K562 (cell line): ENCODE measurements around the gene HAPSTR1. TPM values are rescaled to one million over a fixed set of nuclear protein-coding genes. Genes with fewer than 3 reads are reported as not detected.

Source experiments
- ATF1 ChIP-seq, 2 experiments: fragments of 450-650 bp in 1 of 2; IDR thresholded peaks; 2 replicates each; pipeline ENCODE4 v1.6.1; 2016; ENCODE audit warnings: missing compliant biosample characterization in 1 of 2, missing genetic modification characterization in 1 of 2
- CBX8 ChIP-seq: fragments of 200-600 bp; sonication (generic); IDR thresholded peaks from 2 replicates; pipeline ENCODE4 v1.6.1; 2012; ENCODE audit warnings: borderline replicate concordance, mixed run types, low read depth, mild to moderate bottlenecking, moderate library complexity, mixed read lengths, low read length, control low read depth, inconsistent platforms; ENCODE audit not compliant: poor library complexity, severe bottlenecking; ENCODE audit errors: extremely low read depth
- ELF1 ChIP-seq: fragments of 200-800 bp; sonication (Bioruptor generic); IDR thresholded peaks from 2 replicates; pipeline ENCODE4 v1.6.1; 2016; ENCODE audit warnings: missing genetic modification characterization, missing compliant biosample characterization
- ERF ChIP-seq: fragments of 450-650 bp; formaldehyde crosslinking; IDR thresholded peaks from 2 replicates; pipeline ENCODE4 v1.4.0; 2020; ENCODE audit warnings: mild to moderate bottlenecking, mixed read lengths
- NCOA1 ChIP-seq: fragments of 450-650 bp; IDR thresholded peaks from 2 replicates; pipeline ENCODE4 v1.6.1; 2016; ENCODE audit warnings: low read depth
- RUNX1 ChIP-seq: sonication (generic); IDR thresholded peaks from 2 replicates; pipeline ENCODE4 v1.6.1; 2016; ENCODE audit warnings: antibody characterized with exemption, low read depth
- SNIP1 ChIP-seq: fragments of 450-650 bp; IDR thresholded peaks from 2 replicates; pipeline ENCODE4 v1.7.1; 2017; ENCODE audit warnings: low read depth, mild to moderate bottlenecking
- ZFP30 ChIP-seq: fragments of 250-450 bp; sonication (Bioruptor Pico); IDR thresholded peaks from 2 replicates; pipeline ENCODE4 v1.8.0; 2022; ENCODE audit warnings: moderate library complexity, mild to moderate bottlenecking, inconsistent platforms, borderline replicate concordance
- ZNF175 ChIP-seq: fragments of 200-800 bp; sonication (Bioruptor generic); IDR thresholded peaks from 2 replicates; pipeline ENCODE4 v1.6.1; 2016; ENCODE audit warnings: low read depth, mild to moderate bottlenecking, missing genetic modification characterization, missing compliant biosample characterization
- polyA plus RNA-seq, 8 experiments: library from polyadenylated mRNA; depleted of rRNA in 4 of 8; stranded (reverse) in 5 of 8; unstranded in 3 of 8; fragments of >200 nt; fragmentation: Nextera tagmentation in 2 of 8; fragmentation: Illumina TruSeq in 1 of 8; extraction: Ambion mirVana in 2 of 8; extraction: Trizol in 1 of 8; gene quantifications; 2 replicates each; pipeline versions ENCODE4 v1.2.1 to v1.2.3, GENCODE V29; 2011 to 2014; ENCODE audit warnings: inconsistent platforms in 1 of 8, missing spikeins in 1 of 8
- total RNA-seq, 7 experiments: library from RNA; depleted of rRNA in 6 of 7; stranded (reverse); fragments of >200 nt in 6 of 7; fragmentation: Illumina TruSeq in 2 of 7; extraction: Trizol in 2 of 7; gene quantifications; 2 replicates each; pipeline versions ENCODE4 v1.2.1 to v1.2.3, GENCODE V29; 2011 to 2021; ENCODE audit warnings: low replicate concordance in 1 of 7
- TF ChIP-seq, protein P1 (sequence below): fragments of 450-650 bp; IDR thresholded peaks from 2 replicates; pipeline ENCODE4 v1.6.1; 2017; ENCODE audit warnings: antibody characterized with exemption, mild to moderate bottlenecking
- TF ChIP-seq, protein P2 (sequence below), 2 experiments: fragments of 450-650 bp in 1 of 2; sonication (generic) in 1 of 2; formaldehyde crosslinking in 1 of 2; IDR thresholded peaks in 1 of 2; conservative IDR thresholded peaks in 1 of 2; 2 replicates each; pipeline versions ENCODE4 v1.6.1 to v1.8.1; 2016 to 2023; ENCODE audit warnings: mild to moderate bottlenecking in 2 of 2, moderate library complexity in 2 of 2, inconsistent platforms in 1 of 2, missing genetic modification reagents in 1 of 2
- TF ChIP-seq, protein P3 (sequence below), 2 experiments: fragments of 450-650 bp in 1 of 2; sonication (generic) in 1 of 2; formaldehyde crosslinking in 1 of 2; IDR thresholded peaks; 2 replicates each; pipeline versions ENCODE4 v1.7.1 to v1.9.0; 2016 to 2022; ENCODE audit warnings: inconsistent platforms in 1 of 2, mild to moderate bottlenecking in 1 of 2, missing genetic modification reagents in 1 of 2

Gene HAPSTR1
- total and polyA plus RNA-seq, 9 of the 15 experiments (the other 6 are each of a cell fraction or from before 2014, with no cell fraction given), result 10.8 to 67.9 (median 36.5) TPM

DNA sequence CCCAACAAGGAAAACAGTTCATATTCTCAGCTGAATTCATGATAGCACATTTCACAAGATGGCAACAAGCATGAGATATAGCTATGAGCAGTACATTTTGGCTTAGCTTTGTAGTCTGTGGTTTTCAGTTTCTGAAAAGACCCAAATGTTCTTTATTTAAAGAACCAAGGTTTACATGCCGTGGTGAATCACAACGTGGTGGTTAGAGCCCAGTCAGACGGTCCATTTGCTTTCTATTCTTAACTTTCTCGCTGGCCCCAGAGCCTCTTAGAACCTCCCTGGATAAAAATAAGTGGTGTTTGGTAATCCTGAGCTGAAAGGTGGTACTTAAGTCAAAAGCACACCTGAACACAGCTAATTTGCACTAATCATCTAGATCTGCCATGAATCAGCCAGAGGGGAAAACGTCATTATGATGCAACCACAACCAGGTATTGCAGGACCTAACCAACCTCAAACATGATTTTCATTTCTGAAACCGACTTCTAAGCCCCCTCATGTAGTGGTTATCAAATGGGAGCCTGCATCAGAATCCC, 18.6 kb upstream of the HAPSTR1 start (continued):
- TF ChIP-seq, protein P1, sequence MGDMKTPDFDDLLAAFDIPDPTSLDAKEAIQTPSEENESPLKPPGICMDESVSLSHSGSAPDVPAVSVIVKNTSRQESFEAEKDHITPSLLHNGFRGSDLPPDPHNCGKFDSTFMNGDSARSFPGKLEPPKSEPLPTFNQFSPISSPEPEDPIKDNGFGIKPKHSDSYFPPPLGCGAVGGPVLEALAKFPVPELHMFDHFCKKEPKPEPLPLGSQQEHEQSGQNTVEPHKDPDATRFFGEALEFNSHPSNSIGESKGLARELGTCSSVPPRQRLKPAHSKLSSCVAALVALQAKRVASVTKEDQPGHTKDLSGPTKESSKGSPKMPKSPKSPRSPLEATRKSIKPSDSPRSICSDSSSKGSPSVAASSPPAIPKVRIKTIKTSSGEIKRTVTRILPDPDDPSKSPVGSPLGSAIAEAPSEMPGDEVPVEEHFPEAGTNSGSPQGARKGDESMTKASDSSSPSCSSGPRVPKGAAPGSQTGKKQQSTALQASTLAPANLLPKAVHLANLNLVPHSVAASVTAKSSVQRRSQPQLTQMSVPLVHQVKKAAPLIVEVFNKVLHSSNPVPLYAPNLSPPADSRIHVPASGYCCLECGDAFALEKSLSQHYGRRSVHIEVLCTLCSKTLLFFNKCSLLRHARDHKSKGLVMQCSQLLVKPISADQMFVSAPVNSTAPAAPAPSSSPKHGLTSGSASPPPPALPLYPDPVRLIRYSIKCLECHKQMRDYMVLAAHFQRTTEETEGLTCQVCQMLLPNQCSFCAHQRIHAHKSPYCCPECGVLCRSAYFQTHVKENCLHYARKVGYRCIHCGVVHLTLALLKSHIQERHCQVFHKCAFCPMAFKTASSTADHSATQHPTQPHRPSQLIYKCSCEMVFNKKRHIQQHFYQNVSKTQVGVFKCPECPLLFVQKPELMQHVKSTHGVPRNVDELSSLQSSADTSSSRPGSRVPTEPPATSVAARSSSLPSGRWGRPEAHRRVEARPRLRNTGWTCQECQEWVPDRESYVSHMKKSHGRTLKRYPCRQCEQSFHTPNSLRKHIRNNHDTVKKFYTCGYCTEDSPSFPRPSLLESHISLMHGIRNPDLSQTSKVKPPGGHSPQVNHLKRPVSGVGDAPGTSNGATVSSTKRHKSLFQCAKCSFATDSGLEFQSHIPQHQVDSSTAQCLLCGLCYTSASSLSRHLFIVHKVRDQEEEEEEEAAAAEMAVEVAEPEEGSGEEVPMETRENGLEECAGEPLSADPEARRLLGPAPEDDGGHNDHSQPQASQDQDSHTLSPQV, result peak; percentile 86
- no peak for TF ChIP-seq ZFP30
- TF ChIP-seq, protein P2, sequence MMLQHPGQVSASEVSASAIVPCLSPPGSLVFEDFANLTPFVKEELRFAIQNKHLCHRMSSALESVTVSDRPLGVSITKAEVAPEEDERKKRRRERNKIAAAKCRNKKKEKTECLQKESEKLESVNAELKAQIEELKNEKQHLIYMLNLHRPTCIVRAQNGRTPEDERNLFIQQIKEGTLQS (IDR thresholded peaks at IDR 0.05), result peak; percentile 98
- TF ChIP-seq, protein P2 (CRISPR knock-in tag; conservative IDR thresholded peaks at IDR 0.05), result no peak
- TF ChIP-seq ATF1 (CRISPR knock-in tag; IDR thresholded peaks at IDR 0.05), result no peak
- peak; percentile 48; the same call in 1 of the 2 replicates for TF ChIP-seq ATF1 (tag; IDR thresholded peaks at IDR 0.05)
- TF ChIP-seq, protein P3, sequence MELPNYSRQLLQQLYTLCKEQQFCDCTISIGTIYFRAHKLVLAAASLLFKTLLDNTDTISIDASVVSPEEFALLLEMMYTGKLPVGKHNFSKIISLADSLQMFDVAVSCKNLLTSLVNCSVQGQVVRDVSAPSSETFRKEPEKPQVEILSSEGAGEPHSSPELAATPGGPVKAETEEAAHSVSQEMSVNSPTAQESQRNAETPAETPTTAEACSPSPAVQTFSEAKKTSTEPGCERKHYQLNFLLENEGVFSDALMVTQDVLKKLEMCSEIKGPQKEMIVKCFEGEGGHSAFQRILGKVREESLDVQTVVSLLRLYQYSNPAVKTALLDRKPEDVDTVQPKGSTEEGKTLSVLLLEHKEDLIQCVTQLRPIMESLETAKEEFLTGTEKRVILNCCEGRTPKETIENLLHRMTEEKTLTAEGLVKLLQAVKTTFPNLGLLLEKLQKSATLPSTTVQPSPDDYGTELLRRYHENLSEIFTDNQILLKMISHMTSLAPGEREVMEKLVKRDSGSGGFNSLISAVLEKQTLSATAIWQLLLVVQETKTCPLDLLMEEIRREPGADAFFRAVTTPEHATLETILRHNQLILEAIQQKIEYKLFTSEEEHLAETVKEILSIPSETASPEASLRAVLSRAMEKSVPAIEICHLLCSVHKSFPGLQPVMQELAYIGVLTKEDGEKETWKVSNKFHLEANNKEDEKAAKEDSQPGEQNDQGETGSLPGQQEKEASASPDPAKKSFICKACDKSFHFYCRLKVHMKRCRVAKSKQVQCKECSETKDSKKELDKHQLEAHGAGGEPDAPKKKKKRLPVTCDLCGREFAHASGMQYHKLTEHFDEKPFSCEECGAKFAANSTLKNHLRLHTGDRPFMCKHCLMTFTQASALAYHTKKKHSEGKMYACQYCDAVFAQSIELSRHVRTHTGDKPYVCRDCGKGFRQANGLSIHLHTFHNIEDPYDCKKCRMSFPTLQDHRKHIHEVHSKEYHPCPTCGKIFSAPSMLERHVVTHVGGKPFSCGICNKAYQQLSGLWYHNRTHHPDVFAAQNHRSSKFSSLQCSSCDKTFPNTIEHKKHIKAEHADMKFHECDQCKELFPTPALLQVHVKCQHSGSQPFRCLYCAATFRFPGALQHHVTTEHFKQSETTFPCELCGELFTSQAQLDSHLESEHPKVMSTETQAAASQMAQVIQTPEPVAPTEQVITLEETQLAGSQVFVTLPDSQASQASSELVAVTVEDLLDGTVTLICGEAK (IDR thresholded peaks at IDR 0.05), result no peak
- TF ChIP-seq, protein P3 (CRISPR knock-in tag; IDR thresholded peaks at IDR 0.05), result no peak
- TF ChIP-seq NCOA1, result no peak
- TF ChIP-seq ERF, result no peak
- TF ChIP-seq ZNF175 (CRISPR knock-in tag), result 0 out of 2 replicates have a peak, but pooled peaks have one; percentile 52
- TF ChIP-seq ELF1 (tag), result no peak
- TF ChIP-seq SNIP1, result no peak
- no peak for TF ChIP-seq CBX8
- no peak for TF ChIP-seq RUNX1
